Superior temporal gyrus (tissue), 1 donor: ENCODE results near the gene HMGB2.

ENCODE experiments used
- DNase-seq: peaks from one replicate; pipeline ENCODE4 v3.0.0-alpha.2; 2016; ENCODE audit errors: extremely low spot score

Gene HMGB2

DNA sequence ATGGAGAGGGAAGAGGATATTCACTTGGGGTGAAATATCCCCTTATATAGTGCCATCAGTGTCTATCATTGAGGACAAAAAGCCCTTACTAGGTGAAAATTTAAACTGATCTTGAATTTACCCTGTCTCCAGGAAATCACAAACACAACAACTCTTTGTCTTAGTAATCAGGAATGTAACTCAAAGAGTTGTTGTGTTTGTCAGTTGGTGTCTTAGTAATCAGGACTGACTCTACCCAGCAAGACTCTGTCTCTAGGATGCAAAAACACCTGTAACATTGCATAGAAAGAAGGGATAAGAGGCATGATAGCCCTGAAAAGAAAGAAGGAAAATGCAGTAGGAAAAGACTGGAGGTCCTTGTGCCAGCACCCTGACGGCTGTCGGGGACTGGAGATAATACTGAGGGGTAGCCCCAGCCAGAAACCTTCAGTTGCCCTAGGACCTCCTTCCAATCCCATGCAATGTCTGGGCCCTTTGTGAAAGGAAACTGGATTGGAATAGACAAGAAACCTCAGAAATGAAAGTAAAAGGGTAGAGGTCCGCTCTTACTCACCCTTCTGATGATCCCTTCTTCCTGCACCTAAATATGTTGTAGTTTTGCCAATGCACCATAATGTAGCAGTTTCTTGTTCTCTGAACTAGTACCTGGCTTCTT, 45.3 kb downstream of the HMGB2 start:
- DNase-seq, result no peak

DNA sequence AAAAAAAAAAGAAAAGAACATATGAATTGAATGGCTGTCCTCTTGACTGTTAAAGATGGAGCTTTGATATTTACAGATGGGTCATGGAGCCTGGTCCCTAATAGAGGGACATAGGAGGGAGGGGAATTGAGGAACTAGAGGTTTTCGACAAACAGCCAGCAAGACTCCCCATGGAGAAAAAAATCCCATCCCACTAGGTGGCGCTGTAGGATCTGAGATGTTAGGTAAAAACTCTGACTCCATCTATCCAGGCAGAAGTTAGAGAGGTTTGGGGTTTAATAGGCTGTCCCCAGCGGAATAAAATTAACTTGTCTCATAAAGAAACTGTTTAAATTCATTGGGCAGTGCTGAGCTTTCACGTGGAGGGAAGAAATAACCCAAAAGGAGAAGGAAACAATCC, 45.9 kb downstream of the HMGB2 start:
- DNase-seq, result peak; percentile 82

DNA sequence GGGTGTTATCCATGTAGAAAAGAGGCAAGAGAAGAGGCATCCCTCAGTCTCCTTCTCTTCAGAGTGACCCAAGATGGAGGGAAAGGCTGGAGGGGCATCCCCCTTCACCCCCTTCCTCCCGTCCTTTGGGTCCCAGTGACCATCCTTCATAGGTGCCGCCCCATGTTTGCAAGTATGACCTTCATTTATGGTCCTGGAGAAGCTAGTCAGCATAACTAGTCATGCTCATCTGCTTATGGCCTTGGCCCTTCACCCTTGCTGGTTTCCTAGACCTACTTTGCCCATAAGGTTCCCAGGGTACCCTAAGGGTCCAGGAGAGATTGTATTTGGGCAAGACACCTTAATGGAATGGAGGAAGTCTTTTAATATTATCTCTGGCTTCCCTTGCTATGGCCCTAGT, 46.7 kb downstream of the HMGB2 start:
- DNase-seq, result no peak

DNA sequence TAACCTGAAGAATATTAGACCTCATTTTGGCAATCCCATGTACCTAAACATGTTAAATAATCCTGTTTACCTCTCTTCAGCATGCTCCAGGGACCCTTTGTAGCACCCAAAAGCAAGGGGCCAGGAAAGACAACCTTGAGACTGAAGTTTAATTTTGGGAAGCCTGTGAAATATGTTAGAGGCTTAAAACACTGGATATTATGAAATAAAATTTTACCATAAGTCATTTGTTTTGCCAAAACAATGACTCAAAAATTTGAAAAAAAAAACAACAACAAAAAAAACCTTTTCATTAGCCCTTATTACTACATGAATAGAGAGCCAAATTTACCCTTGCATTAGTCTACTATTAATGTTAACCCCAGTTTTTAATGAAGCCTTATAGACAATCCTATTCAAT, 49.7 kb downstream of the HMGB2 start:
- DNase-seq, result no peak

DNA sequence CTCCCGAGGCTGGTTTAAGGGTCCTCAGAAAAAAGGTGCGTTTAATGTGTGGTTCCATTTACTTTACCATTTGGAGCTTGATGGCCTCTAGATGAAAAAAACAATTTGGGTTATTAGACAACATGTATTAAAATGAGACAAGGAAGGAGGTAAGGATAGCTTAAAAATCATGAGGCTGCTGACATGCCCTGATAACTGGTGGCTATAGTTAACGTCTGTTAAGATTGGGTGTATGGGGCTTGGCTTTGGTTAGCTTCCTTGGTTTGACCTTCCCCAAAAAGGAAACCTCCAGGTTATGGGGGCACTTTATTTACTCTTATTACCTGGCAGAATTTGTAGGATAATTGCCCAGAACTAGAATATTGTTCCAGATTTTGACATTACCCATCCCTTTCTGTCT, 51.5 kb downstream of the HMGB2 start:
- DNase-seq, result no peak

DNA sequence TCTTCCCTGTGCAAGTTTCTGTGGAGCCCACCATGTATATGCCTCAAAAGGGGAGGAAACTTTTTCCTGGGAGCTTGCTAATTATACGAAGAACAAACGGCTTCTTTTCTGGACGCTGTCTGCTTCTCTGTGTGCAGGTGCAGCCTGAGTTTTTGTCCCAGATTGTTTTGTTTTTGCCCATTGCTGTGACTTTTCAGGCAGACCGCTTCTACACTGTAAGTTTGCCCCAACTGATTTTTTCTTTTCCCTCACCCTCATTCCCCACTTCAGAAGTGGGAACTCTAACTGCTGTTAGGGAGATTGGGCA, 51.9 kb downstream of the HMGB2 start:
- DNase-seq, result no peak

DNA sequence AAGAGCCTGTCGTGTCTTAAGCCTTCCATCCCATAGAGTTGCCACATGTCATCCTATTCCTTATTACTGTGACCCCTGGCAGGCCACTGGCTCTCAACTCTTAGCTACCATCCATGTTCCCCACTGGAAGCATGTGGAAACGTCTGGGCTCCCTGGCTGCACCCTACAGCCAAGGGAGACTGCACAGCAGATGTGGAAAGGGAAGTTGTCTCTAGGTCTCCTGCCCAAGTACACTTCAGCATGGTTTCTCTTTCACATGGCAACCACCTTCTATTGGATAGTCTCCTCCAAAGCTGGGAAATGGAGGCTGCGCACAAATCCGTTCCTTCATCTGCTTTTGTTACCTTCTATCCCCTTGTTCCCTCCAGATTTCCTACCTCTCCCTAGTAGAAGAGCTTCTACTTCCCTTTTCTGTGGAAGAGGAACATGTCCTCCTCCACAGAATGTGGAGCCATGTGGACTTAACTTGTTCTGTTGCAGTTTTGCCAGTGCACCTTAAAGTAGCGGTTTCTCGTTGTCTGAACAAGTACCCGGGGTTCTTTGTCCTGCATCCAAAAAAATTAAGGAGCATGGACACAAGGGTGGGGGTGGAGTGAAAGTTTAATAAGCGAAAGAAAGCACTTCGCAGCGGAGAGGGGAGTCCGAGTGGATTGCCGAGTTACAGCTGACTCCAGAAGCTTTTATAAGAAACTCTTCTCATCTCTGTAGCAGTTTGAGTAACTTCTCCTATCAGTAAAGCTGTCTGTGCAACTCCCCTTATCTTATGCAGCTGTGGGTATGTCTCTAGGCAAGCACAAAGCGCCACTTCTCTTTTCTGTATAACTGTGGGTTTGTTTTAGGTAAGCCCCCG, 52.5 kb downstream of the HMGB2 start:
- no peak for DNase-seq
